Neural cell (in vitro differentiated cells): ENCODE measurements around the gene KIF22. TPM values are rescaled to one million over a fixed set of nuclear protein-coding genes. Genes with fewer than 3 reads are reported as not detected.
"Not testable (repeated sequence)": the region's sequence is repeated elsewhere in the genome, so short reads cannot be mapped to it uniquely, and the experiment has no call there.

Experiments
- H2AFZ ChIP-seq: fragments of 200-600, 300-800 bp; sonication (generic), shearing (Covaris generic); 2 replicates; pipeline ENCODE4 v1.6.0; 2014; ENCODE audit warnings: low read depth, mild to moderate bottlenecking, antibody characterized with exemption, low read length, moderate library complexity
- H3F3A ChIP-seq: fragments of 200-600 bp; shearing (Covaris generic); 2 replicates; pipeline ENCODE4 v1.6.1; 2016; ENCODE audit warnings: mild to moderate bottlenecking, moderate library complexity, mixed read lengths, antibody characterized with exemption, low read length; ENCODE audit not compliant: insufficient read depth, poor library complexity, severe bottlenecking
- H3K27ac ChIP-seq: fragments of 200-600, 300-800 bp; sonication (generic), shearing (Covaris generic); 2 replicates; pipeline ENCODE4 v1.5.1; 2014; ENCODE audit warnings: mild to moderate bottlenecking, low read length, moderate library complexity
- H3K27me3 ChIP-seq: fragments of 300-800, 200-600 bp; sonication (generic), shearing (Covaris generic); 2 replicates; pipeline ENCODE4 v1.6.0; 2014; ENCODE audit warnings: mild to moderate bottlenecking, low read depth, low read length, moderate library complexity; ENCODE audit not compliant: insufficient read depth
- H3K36me3 ChIP-seq: fragments of 300-800, 200-600 bp; sonication (generic), shearing (Covaris generic); 2 replicates; pipeline ENCODE4 v1.5.1; 2014; ENCODE audit warnings: mild to moderate bottlenecking, antibody characterized with exemption, low read length, moderate library complexity; ENCODE audit not compliant: insufficient read depth
- H3K4me2 ChIP-seq: fragments of 300-800, 200-600 bp; sonication (generic), shearing (Covaris generic); 2 replicates; pipeline ENCODE4 v1.6.0; 2014; ENCODE audit warnings: mild to moderate bottlenecking, low read length
- H3K4me3 ChIP-seq: fragments of 300-800, 200-600 bp; sonication (generic), shearing (Covaris generic); 2 replicates; pipeline ENCODE4 v1.5.1; 2014; ENCODE audit warnings: mild to moderate bottlenecking, low read length, moderate library complexity
- H3K79me2 ChIP-seq: fragments of 200-600 bp; shearing (Covaris generic); replicated peaks from 2 replicates; pipeline ENCODE4 v1.6.0; 2014; ENCODE audit warnings: mild to moderate bottlenecking, low read length, moderate library complexity; ENCODE audit not compliant: insufficient read depth
- H3K9ac ChIP-seq: fragments of 300-800, 200-600 bp; sonication (generic), shearing (Covaris generic); 2 replicates; pipeline ENCODE4 v1.6.1; 2016; ENCODE audit warnings: mild to moderate bottlenecking, low read length, mixed read lengths
- H3K9me2 ChIP-seq: fragments of 200-600 bp; shearing (Covaris generic); 2 replicates; pipeline ENCODE4 v1.6.1; 2016; ENCODE audit warnings: mild to moderate bottlenecking, low read length, mixed read lengths; ENCODE audit not compliant: insufficient read depth
- H3K9me3 ChIP-seq: fragments of 200-600, 300-800 bp; sonication (generic), shearing (Covaris generic); 2 replicates; pipeline ENCODE4 v1.6.1; 2016; ENCODE audit warnings: mild to moderate bottlenecking, mixed run types, low read length, moderate library complexity, mixed read lengths
- H4K20me1 ChIP-seq: fragments of 200-600 bp; shearing (Covaris generic); 2 replicates; pipeline ENCODE4 v1.6.1; 2016; ENCODE audit warnings: mild to moderate bottlenecking, mixed run types; ENCODE audit not compliant: insufficient read depth
- EP300 ChIP-seq: fragments of 450-650 bp; conservative IDR thresholded peaks from 2 replicates; pipeline ENCODE4 v1.6.1; 2014; ENCODE audit warnings: antibody characterized with exemption, mild to moderate bottlenecking, moderate library complexity; ENCODE audit not compliant: poor library complexity, severe bottlenecking
- EZH2 ChIP-seq: fragments of 200-600, 300-800 bp; shearing (Covaris generic), sonication (generic); IDR thresholded peaks from 2 replicates; pipeline ENCODE4 v1.6.1; 2014; ENCODE audit warnings: antibody characterized with exemption, low read length, borderline replicate concordance, mild to moderate bottlenecking; ENCODE audit not compliant: insufficient read depth, poor library complexity, severe bottlenecking
- MXI1 ChIP-seq: fragments of 450-650 bp; conservative IDR thresholded peaks from 2 replicates; pipeline ENCODE4 v1.6.1; 2014; ENCODE audit warnings: antibody characterized with exemption, mild to moderate bottlenecking; ENCODE audit not compliant: poor library complexity, severe bottlenecking
- POLR2AphosphoS5 ChIP-seq: IDR thresholded peaks from 2 replicates; pipeline ENCODE4 v1.6.1; 2012
- RAD21 ChIP-seq: fragments of 450-650 bp; conservative IDR thresholded peaks from 2 replicates; pipeline ENCODE4 v1.6.1; 2014; ENCODE audit warnings: antibody characterized with exemption, mild to moderate bottlenecking, moderate library complexity
- REST ChIP-seq: IDR thresholded peaks from 2 replicates; pipeline ENCODE4 v1.6.1; 2012; ENCODE audit warnings: borderline replicate concordance
- SMC3 ChIP-seq: fragments of 450-650 bp; conservative IDR thresholded peaks from 2 replicates; pipeline ENCODE4 v1.6.1; 2014; ENCODE audit warnings: antibody characterized with exemption, mild to moderate bottlenecking, moderate library complexity; ENCODE audit not compliant: poor library complexity
- TAF1 ChIP-seq: IDR thresholded peaks from 2 replicates; pipeline ENCODE4 v1.6.1; 2012; ENCODE audit warnings: low read depth
- polyA plus RNA-seq: library from polyadenylated mRNA; depleted of rRNA; stranded (reverse); fragments of >200 nt; gene quantifications from 2 replicates; pipeline ENCODE4 v1.2.3, GENCODE V29; 2014
- TF ChIP-seq, protein P1 (sequence below): fragments of 450-650 bp; IDR thresholded peaks from 2 replicates; pipeline ENCODE4 v1.5.1; 2014; ENCODE audit warnings: antibody characterized with exemption, mild to moderate bottlenecking, moderate library complexity; ENCODE audit not compliant: poor library complexity, severe bottlenecking

KIF22 gene
- polyA plus RNA-seq, 1 donor from 2014 or later: 81.1 TPM

DNA sequence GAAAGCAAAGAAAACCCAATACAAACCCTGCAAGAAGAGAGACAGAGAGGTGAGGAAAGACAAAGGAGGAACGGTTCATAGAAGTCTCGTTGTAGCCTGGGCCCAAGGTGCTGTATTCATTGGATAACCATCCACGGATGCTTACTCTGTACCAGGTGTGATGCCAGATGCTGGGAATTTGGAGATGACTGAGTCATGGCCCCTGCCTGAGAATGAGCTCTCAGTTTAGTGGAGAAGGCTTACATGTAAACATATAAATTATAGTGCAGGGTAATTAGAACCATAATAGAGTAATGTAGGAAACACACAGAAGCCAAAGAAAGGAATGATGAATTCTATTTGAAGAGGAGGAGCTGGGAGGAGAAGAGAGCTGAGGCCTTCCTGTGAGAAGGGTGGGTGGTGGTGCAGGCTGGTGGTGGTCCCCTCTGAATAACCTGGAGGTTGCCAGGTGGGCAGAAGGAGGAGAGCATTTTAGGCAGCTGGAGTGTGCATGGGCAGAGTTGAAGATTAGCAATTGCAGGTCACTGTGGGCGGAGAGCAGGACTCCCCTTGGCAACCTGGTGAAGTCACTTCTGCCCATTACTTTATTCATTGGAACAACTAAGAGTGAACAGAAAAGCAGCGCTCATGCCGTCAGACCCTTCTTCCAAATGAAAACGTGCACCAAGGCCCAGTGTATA lies 20.2 kb upstream of the KIF22 start:
- Histone ChIP-seq H3K27me3 (no peaks in the 10 kb centered on the region), H3K27ac (no peak overlapping the region), H2AFZ (no peak overlapping the region), H3K9ac (no peak overlapping the region), H3K4me2 (no peak overlapping the region), H3F3A (no peaks in the 10 kb centered on the region), H3K9me3 (no peaks in the 10 kb centered on the region), H3K4me3 (no peak overlapping the region), H3K36me3 (no peaks in the 10 kb centered on the region), H4K20me1 (no peaks in the 10 kb centered on the region), H3K79me2 (no peaks in the 10 kb centered on the region), H3K9me2 (no peaks in the 10 kb centered on the region)
- no peak for TF ChIP-seq MXI1
- no peak for TF ChIP-seq SMC3
- TF ChIP-seq, protein P1, sequence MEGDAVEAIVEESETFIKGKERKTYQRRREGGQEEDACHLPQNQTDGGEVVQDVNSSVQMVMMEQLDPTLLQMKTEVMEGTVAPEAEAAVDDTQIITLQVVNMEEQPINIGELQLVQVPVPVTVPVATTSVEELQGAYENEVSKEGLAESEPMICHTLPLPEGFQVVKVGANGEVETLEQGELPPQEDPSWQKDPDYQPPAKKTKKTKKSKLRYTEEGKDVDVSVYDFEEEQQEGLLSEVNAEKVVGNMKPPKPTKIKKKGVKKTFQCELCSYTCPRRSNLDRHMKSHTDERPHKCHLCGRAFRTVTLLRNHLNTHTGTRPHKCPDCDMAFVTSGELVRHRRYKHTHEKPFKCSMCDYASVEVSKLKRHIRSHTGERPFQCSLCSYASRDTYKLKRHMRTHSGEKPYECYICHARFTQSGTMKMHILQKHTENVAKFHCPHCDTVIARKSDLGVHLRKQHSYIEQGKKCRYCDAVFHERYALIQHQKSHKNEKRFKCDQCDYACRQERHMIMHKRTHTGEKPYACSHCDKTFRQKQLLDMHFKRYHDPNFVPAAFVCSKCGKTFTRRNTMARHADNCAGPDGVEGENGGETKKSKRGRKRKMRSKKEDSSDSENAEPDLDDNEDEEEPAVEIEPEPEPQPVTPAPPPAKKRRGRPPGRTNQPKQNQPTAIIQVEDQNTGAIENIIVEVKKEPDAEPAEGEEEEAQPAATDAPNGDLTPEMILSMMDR: no peak
- no peak for TF ChIP-seq POLR2AphosphoS5
- TF ChIP-seq RAD21: no peak
- no peak for TF ChIP-seq EP300
- TF ChIP-seq TAF1: no peak
- TF ChIP-seq EZH2: no peak

- H4K20me1 ChIP-seq, H2AFZ ChIP-seq, H3K79me2 ChIP-seq, H3K27me3 ChIP-seq, H3K9me2 ChIP-seq, H3K27ac ChIP-seq, H3K4me2 ChIP-seq, H3K36me3 ChIP-seq, H3K9ac ChIP-seq, H3K9me3 ChIP-seq, H3K4me3 ChIP-seq, H3F3A ChIP-seq: not testable (repeated sequence)
Measured at GRCh38 chr16:29772330-29772729, 18.2 kb upstream of the KIF22 start.

- Histone ChIP-seq H3K9me2 (no peaks in the 10 kb centered on the region), H3K9me3 (no peaks in the 10 kb centered on the region), H4K20me1 (no peaks in the 10 kb centered on the region), H3K27ac (no peak overlapping the region), H3K4me2 (no peak overlapping the region), H3F3A (no peaks in the 10 kb centered on the region), H3K9ac (no peak overlapping the region), H2AFZ (no peak overlapping the region), H3K4me3 (no peak overlapping the region), H3K79me2 (no peaks in the 10 kb centered on the region), H3K36me3 (no peaks in the 10 kb centered on the region), H3K27me3 (no peaks in the 10 kb centered on the region)
- TF ChIP-seq EZH2 (no peak), REST (no peak), EP300 (no peak), POLR2AphosphoS5 (no peak), TAF1 (no peak), RAD21 (no peak), MXI1 (no peak), SMC3 (no peak)
Measured at GRCh38 chr16:29774730-29775129, 15.8 kb upstream of the KIF22 start.
